Measurements from ENCODE around the gene SFSWAP. TPM values are rescaled to one million over a fixed set of nuclear protein-coding genes. Genes with fewer than 3 reads are reported as not detected.

Gene SFSWAP
- total and polyA plus RNA-seq, 2 of the 13 experiments (the other 11 are each of a cell fraction or from before 2014, with no cell fraction given) = 17.1 to 27.7 TPM

DNA sequence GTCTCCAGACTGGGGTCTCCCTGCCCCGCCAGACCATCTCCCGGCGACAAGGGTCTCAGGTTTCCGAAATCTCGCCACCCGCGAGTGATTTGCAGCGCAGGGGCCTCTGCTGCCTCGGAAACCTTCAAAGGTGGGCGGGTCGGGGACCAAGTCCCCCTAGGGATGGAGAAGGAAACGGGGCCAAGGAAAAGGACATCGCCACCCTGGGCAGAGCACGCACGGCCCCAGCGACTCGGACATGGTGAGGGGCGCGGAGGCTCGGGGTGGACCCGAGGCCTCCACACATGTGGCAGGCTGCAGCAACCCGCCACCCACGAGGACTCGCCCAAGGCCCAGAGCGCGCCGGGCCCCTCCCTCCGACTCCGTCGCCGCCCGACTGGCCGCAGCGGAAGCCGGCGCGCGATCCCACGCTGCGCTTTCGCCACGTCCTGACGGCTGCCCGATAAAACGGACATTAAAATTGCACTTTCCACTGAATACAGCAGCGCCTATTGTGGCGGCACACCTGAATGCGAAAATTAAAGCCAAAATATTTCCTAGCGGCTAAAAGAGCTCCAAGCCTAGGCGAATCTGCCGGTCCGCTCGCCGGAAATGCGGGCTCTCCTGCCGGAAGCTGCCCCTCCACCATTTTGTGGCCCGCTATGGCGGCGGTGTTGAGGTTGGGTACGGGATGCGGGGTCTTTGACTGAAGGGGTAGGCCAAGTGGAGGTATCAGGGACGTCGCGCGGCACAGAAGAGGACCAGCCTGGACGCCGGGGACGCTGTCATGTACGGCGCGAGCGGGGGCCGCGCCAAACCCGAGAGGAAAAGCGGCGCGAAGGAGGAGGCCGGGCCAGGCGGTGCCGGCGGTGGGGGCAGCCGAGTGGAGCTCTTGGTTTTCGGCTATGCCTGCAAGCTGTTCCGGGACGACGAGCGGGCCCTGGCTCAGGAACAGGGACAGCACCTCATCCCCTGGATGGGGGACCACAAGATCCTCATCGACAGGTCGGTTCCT, at the start of gene SFSWAP (continued):
- TF ChIP-seq ZBTB34 (CRISPR knock-in tag; IDR thresholded peaks at IDR 0.05) (peak; percentile 75; the same call in 1 of the 2 replicates), ZNF333 (CRISPR knock-in tag; IDR thresholded peaks at IDR 0.05; ENCODE audit: borderline replicate concordance) (peak; percentile 14; the same call in 1 of the 2 replicates), NFIC (IDR thresholded peaks at IDR 0.05; ENCODE audit: low read length) (no peak), PITX1 (CRISPR knock-in tag; IDR thresholded peaks at IDR 0.05) (0 out of 2 replicates have a peak, but pooled peaks have one; percentile 18), SIN3A (IDR thresholded peaks at IDR 0.05; ENCODE audit: borderline replicate concordance, low read depth, low read length) (no peak), ZNF10 (CRISPR knock-in tag; IDR thresholded peaks at IDR 0.05; ENCODE audit: borderline replicate concordance, low read depth) (no peak), ZNF552 (CRISPR knock-in tag; IDR thresholded peaks at IDR 0.05; ENCODE audit: borderline replicate concordance) (peak; percentile 86), ZNF577 (CRISPR knock-in tag; IDR thresholded peaks at IDR 0.05; ENCODE audit: borderline replicate concordance, low read depth) (no peak), ADNP (CRISPR knock-in tag; IDR thresholded peaks at IDR 0.05) (no peak), ZBTB8A (CRISPR knock-in tag; IDR thresholded peaks at IDR 0.05; ENCODE audit: borderline replicate concordance, low read depth) (0 out of 2 replicates have a peak, but pooled peaks have one; percentile 62), RBFOX2 (IDR thresholded peaks at IDR 0.05; ENCODE audit: low read depth, low read length) (peak; percentile 94), NCOR1 (IDR thresholded peaks at IDR 0.05; ENCODE audit: borderline replicate concordance, low read length) (peak; percentile 36; the same call in 1 of the 2 replicates), TP53 (CRISPR knock-in tag; conservative IDR thresholded peaks at IDR 0.05) (peak; percentile 33; the same call in 1 of the 2 replicates)
- TF ChIP-seq, protein P1, sequence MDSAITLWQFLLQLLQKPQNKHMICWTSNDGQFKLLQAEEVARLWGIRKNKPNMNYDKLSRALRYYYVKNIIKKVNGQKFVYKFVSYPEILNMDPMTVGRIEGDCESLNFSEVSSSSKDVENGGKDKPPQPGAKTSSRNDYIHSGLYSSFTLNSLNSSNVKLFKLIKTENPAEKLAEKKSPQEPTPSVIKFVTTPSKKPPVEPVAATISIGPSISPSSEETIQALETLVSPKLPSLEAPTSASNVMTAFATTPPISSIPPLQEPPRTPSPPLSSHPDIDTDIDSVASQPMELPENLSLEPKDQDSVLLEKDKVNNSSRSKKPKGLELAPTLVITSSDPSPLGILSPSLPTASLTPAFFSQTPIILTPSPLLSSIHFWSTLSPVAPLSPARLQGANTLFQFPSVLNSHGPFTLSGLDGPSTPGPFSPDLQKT (CRISPR knock-in tag; IDR thresholded peaks at IDR 0.05; ENCODE audit: borderline replicate concordance) = no peak; the same call in 1 of the 2 replicates
- TF ChIP-seq, protein P2, sequence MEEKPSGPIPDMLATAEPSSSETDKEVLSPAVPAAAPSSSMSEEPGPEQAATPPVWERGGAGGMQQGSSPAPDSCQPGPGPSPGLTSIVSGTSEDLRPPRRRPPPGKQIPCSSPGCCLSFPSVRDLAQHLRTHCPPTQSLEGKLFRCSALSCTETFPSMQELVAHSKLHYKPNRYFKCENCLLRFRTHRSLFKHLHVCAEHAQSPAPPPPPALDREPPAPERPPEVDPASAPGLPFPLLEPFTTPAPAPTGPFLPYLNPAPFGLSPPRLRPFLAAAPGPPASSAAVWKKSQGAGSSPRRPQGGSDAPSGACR (CRISPR knock-in tag; IDR thresholded peaks at IDR 0.05) = no peak; the same call in 1 of the 2 replicates
